ENCODE results near the gene IZUMO1.
"Not testable (repeated sequence)": the region's sequence is repeated elsewhere in the genome, so short reads cannot be mapped to it uniquely, and the experiment has no call there.

Gene IZUMO1

GRCh38 chr19:48722196-48722708 lies 24.5 kb downstream of the IZUMO1 start:
- H3K27me3 Mint-ChIP-seq (ENCODE audit: low read depth) = no peaks in the 10 kb centered on the region
- peaks cover 40% of the 10 kb centered on the region for H3K4me1 Mint-ChIP-seq
- H3K4me3 Mint-ChIP-seq = peak overlapping the region; percentile 9 to 48 (median 43)
- H3K9me3 Mint-ChIP-seq = no peaks in the 10 kb centered on the region
- H3K27ac Mint-ChIP-seq = peak overlapping the region; percentile 13 to 74 (median 49)
- H3K36me3 Mint-ChIP-seq (ENCODE audit: low read depth) = peaks cover 5% of the 10 kb centered on the region
- TF ChIP-seq CTCF (IDR thresholded peaks at IDR 0.05; ENCODE audit: unreplicated experiment in 3 of 3) = no peak

DNA sequence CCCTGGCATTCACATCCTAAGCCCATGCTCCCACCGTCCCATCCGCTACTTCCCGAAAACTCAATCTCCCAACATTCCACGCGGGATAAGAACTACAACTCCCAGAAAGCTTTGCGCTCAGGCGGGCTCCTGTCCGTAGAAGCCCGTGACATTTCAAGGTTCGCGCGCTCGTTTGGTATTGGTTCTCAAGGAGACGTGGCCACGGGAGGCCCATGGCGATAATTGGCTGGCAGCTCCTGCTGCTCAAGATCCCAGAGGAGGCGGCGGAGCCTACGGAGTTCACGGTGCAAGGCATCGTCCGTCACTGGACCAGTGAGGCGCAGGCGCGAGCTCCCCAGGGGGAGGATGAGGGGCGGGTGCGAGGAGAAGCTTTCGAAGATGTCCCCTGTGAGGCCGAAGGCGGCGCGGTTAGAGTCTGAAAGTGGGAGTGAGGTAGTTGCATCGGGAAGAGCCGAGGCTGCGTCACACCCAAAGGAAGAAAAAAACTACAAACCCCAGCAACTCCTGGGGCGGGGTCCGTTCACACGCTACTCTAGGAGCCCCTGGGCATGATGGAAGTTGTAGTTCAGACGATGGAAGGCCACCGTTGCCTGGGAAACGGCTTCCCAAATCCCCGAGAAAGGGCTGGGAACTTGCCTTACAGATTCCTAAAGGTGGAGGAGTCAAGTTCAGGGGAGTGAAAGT lies 26.0 kb downstream of the IZUMO1 start:
- peak overlapping the region; percentile 98 for H3K27ac Mint-ChIP-seq
- no peaks in the 10 kb centered on the region for H3K36me3 Mint-ChIP-seq (ENCODE audit: low read depth)
- TF ChIP-seq CTCF (IDR thresholded peaks at IDR 0.05; ENCODE audit: unreplicated experiment in 3 of 3) = no peak
- no peaks in the 10 kb centered on the region for H3K9me3 Mint-ChIP-seq
- H3K27me3 Mint-ChIP-seq (ENCODE audit: low read depth) = no peaks in the 10 kb centered on the region
- peak overlapping the region; percentile 91 to 94 (median 93) for H3K4me3 Mint-ChIP-seq
- peaks cover 48% of the 10 kb centered on the region for H3K4me1 Mint-ChIP-seq

GRCh38 chr19:48720251-48720612 lies 26.5 kb downstream of the IZUMO1 start:
- no peak for TF ChIP-seq CTCF (IDR thresholded peaks at IDR 0.05; ENCODE audit: unreplicated experiment in 3 of 3)
- Mint-ChIP-seq H3K4me3 (peak overlapping the region; percentile 91 to 94 (median 93)), H3K27ac (peak overlapping the region; percentile 98), H3K4me1 (peaks cover 50% of the 10 kb centered on the region), H3K36me3 (ENCODE audit: low read depth) (no peaks in the 10 kb centered on the region), H3K9me3 (no peaks in the 10 kb centered on the region), H3K27me3 (ENCODE audit: low read depth) (no peaks in the 10 kb centered on the region)

DNA sequence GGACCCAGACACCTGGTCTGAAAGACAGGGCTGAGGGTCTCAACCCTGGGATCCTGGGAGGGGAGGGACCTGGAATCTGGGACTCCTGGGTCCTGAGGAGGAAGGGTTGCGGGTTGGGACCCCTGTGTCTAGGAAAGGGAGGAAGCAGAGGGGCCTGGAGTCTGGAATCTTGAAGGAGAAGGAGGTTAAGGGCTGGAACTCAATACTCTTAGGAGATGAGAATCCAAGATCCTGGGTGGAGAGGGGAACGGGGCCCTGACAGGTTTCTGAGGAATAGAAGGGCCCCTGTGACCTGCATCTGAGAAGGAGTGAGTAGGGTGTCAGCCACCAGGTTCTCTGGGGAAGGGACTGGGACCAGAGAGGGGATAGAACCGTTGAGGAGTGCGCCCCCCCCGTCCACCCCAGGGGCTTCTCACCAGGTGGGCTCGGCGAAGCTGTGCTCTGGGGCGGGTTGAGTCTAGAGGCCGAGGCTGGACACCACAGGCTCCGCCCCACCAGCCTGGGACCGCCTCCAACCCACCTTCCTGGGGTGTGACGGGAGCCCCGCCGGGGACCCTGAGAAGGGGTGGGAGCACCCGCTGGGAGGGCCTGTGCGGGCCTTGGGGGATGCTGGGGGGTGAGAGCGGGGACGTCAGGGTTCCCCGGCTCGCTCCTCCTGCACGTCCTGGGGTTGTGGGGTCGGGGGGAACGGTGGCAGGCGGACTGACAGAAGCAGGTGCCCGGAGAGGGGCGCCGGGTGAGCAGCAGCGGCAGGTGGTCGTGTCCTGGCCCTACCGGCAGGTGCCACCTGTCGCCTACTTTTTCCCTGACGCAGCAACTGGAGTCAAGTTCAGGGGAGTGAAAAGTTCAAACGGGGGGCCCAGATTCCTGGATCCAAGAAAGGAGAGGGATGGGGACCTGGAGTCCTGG lies 27.2 kb downstream of the IZUMO1 start, which contains the start of gene MAMSTR:
Gene MAMSTR, minus strand, starts transcription at position 463 of the 909 bp plus-strand sequence. CDS start 694 bp downstream, outside the sequence.
- Mint-ChIP-seq H3K4me3 (peak within 1 kb of the TSS; percentile 91 to 94 (median 93)), H3K27ac (peak within 1 kb of the TSS; percentile 98), H3K36me3 (ENCODE audit: low read depth) (no peaks in the 10 kb centered on the region), H3K4me1 (peaks cover 50% of the 10 kb centered on the region), H3K27me3 (ENCODE audit: low read depth) (no peaks in the 10 kb centered on the region), H3K9me3 (no peaks in the 10 kb centered on the region)
- TF ChIP-seq CTCF (IDR thresholded peaks at IDR 0.05; ENCODE audit: unreplicated experiment in 3 of 3) = no peak

DNA sequence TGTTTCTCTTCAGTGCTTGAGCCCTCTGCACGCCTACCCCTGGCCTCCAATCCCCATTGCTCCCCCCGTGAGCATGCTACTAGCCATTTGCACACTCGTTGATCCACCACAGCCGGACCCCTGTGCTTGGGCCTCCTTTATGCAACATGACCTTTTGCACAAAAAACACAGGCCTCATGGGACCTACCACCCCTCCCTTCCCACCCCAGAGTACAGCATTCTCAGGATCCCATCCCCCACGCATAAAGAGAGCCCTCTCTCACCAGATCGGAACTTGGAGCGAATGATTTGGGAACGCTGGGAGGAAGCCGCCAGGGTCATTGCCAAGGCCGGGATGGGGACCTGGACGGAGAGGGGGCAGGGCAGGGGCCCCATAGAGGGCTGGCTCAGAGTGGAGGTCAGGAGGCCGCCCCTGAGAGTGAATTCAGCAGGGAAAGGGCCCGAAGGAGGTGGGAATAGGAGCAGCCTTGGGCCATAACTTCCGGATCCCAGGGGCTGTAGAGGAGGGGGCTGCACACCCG lies 27.9 kb downstream of the IZUMO1 start:
- H3K4me1 Mint-ChIP-seq = peaks cover 50% of the 10 kb centered on the region
- H3K27me3 Mint-ChIP-seq (ENCODE audit: low read depth) = no peaks in the 10 kb centered on the region
- H3K4me3 Mint-ChIP-seq = peak overlapping the region; percentile 72 to 91 (median 82)
- H3K36me3 Mint-ChIP-seq (ENCODE audit: low read depth) = no peaks in the 10 kb centered on the region
- no peaks in the 10 kb centered on the region for H3K9me3 Mint-ChIP-seq
- H3K27ac Mint-ChIP-seq = peak overlapping the region; percentile 97 to 98 (median 97)
- no peak for TF ChIP-seq CTCF (IDR thresholded peaks at IDR 0.05; ENCODE audit: unreplicated experiment in 3 of 3)

DNA sequence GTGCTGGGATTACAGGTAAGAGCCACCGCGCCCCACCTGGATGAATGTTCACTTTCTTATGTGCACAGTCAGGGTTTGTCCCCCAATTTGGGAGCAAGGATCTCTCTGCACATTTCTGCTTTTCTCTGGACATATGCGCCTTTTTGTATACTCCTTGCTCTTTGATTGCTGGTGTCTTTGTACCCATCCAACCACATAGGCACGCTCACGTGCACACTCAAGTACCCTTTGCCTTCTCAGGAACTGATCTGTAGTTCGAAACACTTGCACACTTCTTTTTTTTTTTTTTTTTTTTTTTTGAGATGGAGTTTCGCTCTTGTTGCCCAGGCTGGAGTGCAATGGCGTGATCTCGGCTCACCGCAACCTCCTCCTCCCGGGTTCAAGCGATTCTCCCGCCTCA lies 28.6 kb downstream of the IZUMO1 start:
- Mint-ChIP-seq H3K27ac (peak overlapping the region; percentile 97 to 98 (median 97)), H3K4me1 (peaks cover 50% of the 10 kb centered on the region), H3K4me3 (peak overlapping the region; percentile 72 to 91 (median 82))
- H3K36me3 Mint-ChIP-seq (ENCODE audit: low read depth); H3K9me3 Mint-ChIP-seq; H3K27me3 Mint-ChIP-seq (ENCODE audit: low read depth): not testable (repeated sequence)
